B cell (primary cell): ENCODE results near the gene HCN4. TPM values are rescaled to one million over a fixed set of nuclear protein-coding genes. Genes with fewer than 3 reads are reported as not detected.

Source experiments
- ATAC-seq: fragments of 200-7000 bp; cut with Tn5 transposase; one replicate; pipeline ENCODE4 v1.10.0; 2021; ENCODE audit warnings: low read depth, mild to moderate bottlenecking, moderate number of reproducible peaks, moderate library complexity
- CTCF ChIA-PET: fragments of 350-600 bp; sonication (Branson Sonifier 250); formaldehyde crosslinking; loops from one replicate; lab custom pipeline; 2021; ENCODE audit warnings: antibody characterized with exemption, inconsistent platforms; lab: Charles Lee
- POLR2A ChIA-PET: fragments of 350-600 bp; sonication (Branson Sonifier 250); formaldehyde crosslinking; loops from one replicate; lab custom pipeline; 2021; ENCODE audit warnings: antibody characterized with exemption; lab: Charles Lee
- DNase-seq: peaks from one replicate; pipeline ENCODE4 v3.0.0; 2013
- H2AFZ ChIP-seq: 2 replicates; pipeline ENCODE4 v1.6.1; 2012; ENCODE audit warnings: mild to moderate bottlenecking, low read depth, low read length; ENCODE audit not compliant: insufficient read depth, poor library complexity, severe bottlenecking
- H3K27ac ChIP-seq, 2 donors: 1 replicate in 1 of 2; 2 replicates in 1 of 2; pipeline ENCODE4 v1.5.1; 2012 to 2013; ENCODE audit warnings: low read length in 2 of 2, mild to moderate bottlenecking in 2 of 2, moderate library complexity in 1 of 2
- H3K27me3 ChIP-seq, 4 experiments: fragments of 200-600 bp in 1 of 4; sonication (generic) in 1 of 4; replicated peaks in 1 of 4; 1 replicate in 2 of 4; 2 replicates in 2 of 4; pipeline versions ENCODE4 v1.6.1 to v1.7.0; 2013 to 2016; ENCODE audit warnings: low read length in 3 of 4, mild to moderate bottlenecking in 2 of 4, mixed read lengths in 1 of 4, moderate library complexity in 1 of 4; ENCODE audit not compliant: insufficient read depth in 4 of 4, control insufficient read depth in 3 of 4; ENCODE audit errors: control extremely low read depth in 1 of 4
- H3K36me3 ChIP-seq, 2 experiments: replicated peaks in 1 of 2; 1 replicate in 1 of 2; 2 replicates in 1 of 2; pipeline versions ENCODE4 v1.6.1 to v1.7.1; 2013; ENCODE audit warnings: low read length in 1 of 2; ENCODE audit not compliant: insufficient read depth in 2 of 2, control insufficient read depth in 1 of 2; ENCODE audit errors: control extremely low read depth in 1 of 2, extremely low read depth in 1 of 2
- H3K4me1 ChIP-seq, 2 donors: fragments of 200-600 bp in 1 of 2; sonication (generic) in 1 of 2; 1 replicate in 1 of 2; 2 replicates in 1 of 2; pipeline versions ENCODE4 v1.5.1 to v1.6.1; 2013 to 2017; ENCODE audit warnings: low read length in 2 of 2; ENCODE audit not compliant: control insufficient read depth in 2 of 2, insufficient read depth in 2 of 2
- H3K4me2 ChIP-seq: replicated peaks from 2 replicates; pipeline ENCODE3; 2012; ENCODE audit warnings: mild to moderate bottlenecking, low read depth, low read length; ENCODE audit not compliant: poor library complexity, severe bottlenecking
- H3K4me3 ChIP-seq, 5 experiments: fragments of 200-600 bp in 1 of 5; sonication (generic) in 1 of 5; 1 replicate in 3 of 5; 2 replicates in 2 of 5; pipeline versions ENCODE4 v1.5.1 to v1.7.0; 2011 to 2016; ENCODE audit warnings: low read length in 4 of 5, mild to moderate bottlenecking in 4 of 5, low read depth in 2 of 5, control low read depth in 1 of 5, moderate library complexity in 1 of 5; ENCODE audit not compliant: insufficient read depth in 1 of 5; ENCODE audit errors: control extremely low read depth in 1 of 5, extremely low read depth in 1 of 5
- H3K79me2 ChIP-seq: fragments of 200-600 bp; sonication (generic); one replicate; pipeline ENCODE4 v1.6.0; 2016; ENCODE audit warnings: low read length; ENCODE audit not compliant: control insufficient read depth, insufficient read depth
- H3K9ac ChIP-seq: fragments of 200-600 bp; sonication (generic); 2 replicates; pipeline ENCODE4 v1.6.1; 2017; ENCODE audit warnings: mild to moderate bottlenecking, low read length, moderate library complexity
- H3K9me3 ChIP-seq, 3 donors: one replicate each; pipeline versions ENCODE4 v1.6.1 to v1.7.1; 2013; ENCODE audit warnings: low read length in 2 of 3; ENCODE audit not compliant: control insufficient read depth in 2 of 3, insufficient read depth in 1 of 3; ENCODE audit errors: control extremely low read depth in 1 of 3
- H4K20me1 ChIP-seq: 2 replicates; pipeline ENCODE4 v1.6.0; 2012; ENCODE audit warnings: mild to moderate bottlenecking, low read length; ENCODE audit not compliant: insufficient read depth, control insufficient read depth, poor library complexity, severe bottlenecking
- H3K27ac Mint-ChIP-seq: one replicate; pipeline ENCODE4 v1.8.0; 2021; ENCODE audit warnings: mixed read lengths
- H3K27me3 Mint-ChIP-seq: one replicate; pipeline ENCODE4 v1.8.0; 2021; ENCODE audit warnings: mixed read lengths
- H3K4me1 Mint-ChIP-seq: one replicate; pipeline ENCODE4 v1.8.0; 2021; ENCODE audit warnings: mixed read lengths
- H3K4me3 Mint-ChIP-seq: one replicate; pipeline ENCODE4 v1.8.0; 2021; ENCODE audit warnings: mixed read lengths
- H3K9me3 Mint-ChIP-seq: one replicate; pipeline ENCODE4 v1.8.0; 2022; ENCODE audit warnings: mixed read lengths; ENCODE audit not compliant: insufficient read depth
- EZH2 ChIP-seq: IDR thresholded peaks from 2 replicates; pipeline ENCODE4 v1.6.1; 2012; ENCODE audit warnings: borderline replicate concordance, low read depth, mild to moderate bottlenecking, moderate library complexity, low read length; ENCODE audit not compliant: insufficient read depth, poor library complexity, severe bottlenecking
- WGBS: methylation state at CpG from one replicate; pipeline ENCODE4 v1.1.5; 2013; ENCODE audit warnings: missing lambda C conversion rate; ENCODE audit not compliant: insufficient coverage; 5-methylcytosine and 5-hydroxymethylcytosine counted together
- intact Hi-C: fragments of 100-400 bp; cut with micrococcal nuclease; formaldehyde crosslinking; loops from one replicate; pipeline ENCODE4 v1.10.0; 2022
- polyA plus RNA-seq: library from polyadenylated mRNA; depleted of rRNA; stranded (reverse); fragments of >200 nt; gene quantifications from 2 replicates; pipeline ENCODE4 v1.2.3, GENCODE V29; 2012
- total RNA-seq, 2 donors: library from RNA; stranded (reverse); fragments of 120-200 nt in 1 of 2; gene quantifications; 1 replicate in 1 of 2; 2 replicates in 1 of 2; pipeline versions ENCODE4 v1.2.3 to v1.2.4, GENCODE V29; 2013 to 2022
- TF ChIP-seq, protein P1 (sequence below): fragments of 200-600 bp; IDR thresholded peaks from one replicate; pipeline ENCODE4 v1.8.0; 2022; ENCODE audit warnings: antibody characterized with exemption, mild to moderate bottlenecking

Gene HCN4
- total and polyA plus RNA-seq, 2 donors (not counting 1 experiment from before 2014, with no cell fraction given) = not detected

DNA sequence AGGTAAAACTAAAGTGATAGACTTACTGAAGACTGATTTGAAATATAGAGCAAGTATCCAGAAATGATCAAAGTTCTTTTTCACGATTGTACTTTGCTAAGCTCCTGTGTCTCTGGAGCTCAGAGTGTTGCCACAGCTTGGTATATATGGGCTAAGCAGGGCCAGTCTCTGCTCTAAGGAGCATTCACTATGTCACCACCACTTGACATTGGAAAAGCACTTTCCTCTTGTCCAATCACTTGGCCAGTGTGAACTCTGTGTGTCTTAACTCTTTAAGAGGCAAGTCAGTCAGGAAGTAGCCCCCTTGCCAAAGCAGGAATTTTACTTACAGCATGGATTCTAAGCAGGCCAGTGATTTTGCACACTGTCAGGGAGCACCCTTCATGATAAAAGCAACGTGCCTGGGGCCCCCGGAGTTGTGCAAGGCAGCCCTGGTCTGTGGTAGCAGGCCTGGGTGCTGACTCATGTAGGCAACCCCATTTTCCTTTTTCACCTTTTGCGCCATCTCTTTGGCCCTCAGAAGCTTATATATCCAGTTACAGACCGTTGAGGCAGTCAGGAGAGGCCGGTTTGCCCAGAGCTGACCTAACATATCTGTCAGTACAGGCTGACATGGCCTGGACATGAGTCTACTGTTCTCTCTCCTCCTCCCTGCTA, 73.0 kb downstream of the HCN4 start:
- DNase-seq = no peak
- H3K27ac ChIP-seq = no peak overlapping the region

DNA sequence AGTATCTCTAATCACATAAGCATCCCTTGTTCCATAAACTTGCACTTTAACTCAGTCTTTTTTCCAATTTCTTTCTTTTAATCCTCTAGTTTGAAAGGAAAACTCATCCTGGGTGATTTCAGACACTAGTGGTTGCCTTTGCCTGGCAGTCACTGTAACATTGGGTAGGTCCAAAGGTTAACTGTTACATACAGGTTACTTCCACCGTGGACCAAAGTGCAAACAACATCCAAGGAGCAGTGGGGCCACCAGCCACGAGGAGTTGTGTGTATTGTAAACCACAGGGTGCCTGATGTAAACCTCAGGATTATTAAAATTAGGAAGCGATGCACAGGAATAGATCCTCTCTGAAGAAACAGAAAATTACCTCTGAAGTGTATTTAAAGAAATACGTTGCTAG, 75.0 kb downstream of the HCN4 start:
- ATAC-seq (no peak), DNase-seq (no peak)
- ChIA-PET POLR2A (no interaction called here), CTCF (no interaction called here)
- Mint-ChIP-seq H3K27ac (no peak overlapping the region), H3K9me3 (no peaks in the 10 kb centered on the region), H3K27me3 (peaks cover 14% of the 10 kb centered on the region), H3K4me3 (no peak overlapping the region), H3K4me1 (no peaks in the 10 kb centered on the region)
- Histone ChIP-seq H3K4me3 (no peak overlapping the region), H3K9me3 (no peaks in the 10 kb centered on the region), H3K27ac (no peak overlapping the region), H3K4me1 (no peaks in the 10 kb centered on the region), H3K79me2 (no peaks in the 10 kb centered on the region), H3K36me3 (no peaks in the 10 kb centered on the region), H3K4me2 (no peak overlapping the region), H2AFZ (no peak overlapping the region), H3K27me3 (peaks cover 0 to 3% (median 0%) of the 10 kb centered on the region in 4 experiments), H3K9ac (no peak overlapping the region), H4K20me1 (no peaks in the 10 kb centered on the region)
- TF ChIP-seq, protein P1, sequence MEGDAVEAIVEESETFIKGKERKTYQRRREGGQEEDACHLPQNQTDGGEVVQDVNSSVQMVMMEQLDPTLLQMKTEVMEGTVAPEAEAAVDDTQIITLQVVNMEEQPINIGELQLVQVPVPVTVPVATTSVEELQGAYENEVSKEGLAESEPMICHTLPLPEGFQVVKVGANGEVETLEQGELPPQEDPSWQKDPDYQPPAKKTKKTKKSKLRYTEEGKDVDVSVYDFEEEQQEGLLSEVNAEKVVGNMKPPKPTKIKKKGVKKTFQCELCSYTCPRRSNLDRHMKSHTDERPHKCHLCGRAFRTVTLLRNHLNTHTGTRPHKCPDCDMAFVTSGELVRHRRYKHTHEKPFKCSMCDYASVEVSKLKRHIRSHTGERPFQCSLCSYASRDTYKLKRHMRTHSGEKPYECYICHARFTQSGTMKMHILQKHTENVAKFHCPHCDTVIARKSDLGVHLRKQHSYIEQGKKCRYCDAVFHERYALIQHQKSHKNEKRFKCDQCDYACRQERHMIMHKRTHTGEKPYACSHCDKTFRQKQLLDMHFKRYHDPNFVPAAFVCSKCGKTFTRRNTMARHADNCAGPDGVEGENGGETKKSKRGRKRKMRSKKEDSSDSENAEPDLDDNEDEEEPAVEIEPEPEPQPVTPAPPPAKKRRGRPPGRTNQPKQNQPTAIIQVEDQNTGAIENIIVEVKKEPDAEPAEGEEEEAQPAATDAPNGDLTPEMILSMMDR = no peak
- no peak for TF ChIP-seq EZH2
- 100% methylated on average over 1 of the region's 4 CpGs for WGBS
- intact Hi-C loops = no loop called here

More for the DNA sequence above, 73.0 kb downstream of the HCN4 start:
- Mint-ChIP-seq H3K9me3 (no peaks in the 10 kb centered on the region), H3K27ac (no peak overlapping the region), H3K27me3 (peaks cover 14% of the 10 kb centered on the region), H3K4me1 (no peaks in the 10 kb centered on the region), H3K4me3 (no peak overlapping the region)
- Histone ChIP-seq H3K9me3 (no peaks in the 10 kb centered on the region), H4K20me1 (no peaks in the 10 kb centered on the region), H3K4me2 (no peak overlapping the region), H3K79me2 (no peaks in the 10 kb centered on the region), H3K9ac (no peak overlapping the region), H3K36me3 (no peaks in the 10 kb centered on the region), H3K27me3 (peaks cover 0 to 3% (median 0%) of the 10 kb centered on the region in 4 experiments), H2AFZ (no peak overlapping the region), H3K4me1 (no peaks in the 10 kb centered on the region), H3K4me3 (no peak overlapping the region)
- 76% methylated on average over 6 of the region's 6 CpGs for WGBS
- POLR2A ChIA-PET = no interaction called here
- TF ChIP-seq, protein P1 = no peak
- no peak for TF ChIP-seq EZH2
- ATAC-seq = no peak
- intact Hi-C loops = no loop called here
- CTCF ChIA-PET = interaction anchor here (1.2 kb wide), 1 partner anchor 21 kb away, joined by 4 read pairs; no protein-coding TSS in a partner anchor
